ENCODE data around the gene HPSE2.

Gene HPSE2

GRCh38 chr10:99161165-99161564, 74.5 kb downstream of the HPSE2 start:
- DNase-seq (ENCODE audit: low spot score): no peak

GRCh38 chr10:99143651-99144050, 92.0 kb downstream of the HPSE2 start:
- no peak for DNase-seq (ENCODE audit: low spot score)

- no peak for DNase-seq (ENCODE audit: low spot score)
These were observed 92.6 kb downstream of the HPSE2 start for GRCh38 chr10:99143011-99143410.

- peak; percentile 11 for DNase-seq (ENCODE audit: low spot score)
These were observed 102.8 kb downstream of the HPSE2 start for GRCh38 chr10:99132897-99133296.

- no peak for DNase-seq (ENCODE audit: low spot score)
These were observed 109.8 kb downstream of the HPSE2 start for GRCh38 chr10:99125879-99126278.

- no peak for DNase-seq (ENCODE audit: low spot score)
These were observed 111.3 kb downstream of the HPSE2 start for GRCh38 chr10:99124376-99124775.

GRCh38 chr10:99123851-99124250, 111.8 kb downstream of the HPSE2 start:
- no peak for DNase-seq (ENCODE audit: low spot score)

GRCh38 chr10:99123336-99123735, 112.3 kb downstream of the HPSE2 start:
- no peak for DNase-seq (ENCODE audit: low spot score)

GRCh38 chr10:99119258-99119748, 116.3 kb downstream of the HPSE2 start:
- DNase-seq (ENCODE audit: low spot score): no peak

GRCh38 chr10:99115703-99116102, 119.9 kb downstream of the HPSE2 start:
- no peak for DNase-seq (ENCODE audit: low spot score)

- no peak for DNase-seq (ENCODE audit: low spot score)
These were observed 150.3 kb downstream of the HPSE2 start for GRCh38 chr10:99085358-99085757.

- no peak for DNase-seq (ENCODE audit: low spot score)
These were observed 151.5 kb downstream of the HPSE2 start for GRCh38 chr10:99084161-99084560.

- no peak for DNase-seq (ENCODE audit: low spot score)
These were observed 155.2 kb downstream of the HPSE2 start for GRCh38 chr10:99080275-99080945.

- DNase-seq (ENCODE audit: low spot score): no peak
These were observed 173.1 kb downstream of the HPSE2 start for GRCh38 chr10:99062591-99062990.

GRCh38 chr10:99058762-99059161, 176.9 kb downstream of the HPSE2 start:
- DNase-seq (ENCODE audit: low spot score): no peak

GRCh38 chr10:99057936-99058690, 177.5 kb downstream of the HPSE2 start:
- no peak for DNase-seq (ENCODE audit: low spot score)

- no peak for DNase-seq (ENCODE audit: low spot score)
These were observed 190.0 kb downstream of the HPSE2 start for GRCh38 chr10:99045671-99046070.

GRCh38 chr10:99042051-99042771, 193.4 kb downstream of the HPSE2 start:
- no peak for DNase-seq (ENCODE audit: low spot score)

- no peak for DNase-seq (ENCODE audit: low spot score)
These were observed 194.2 kb downstream of the HPSE2 start for GRCh38 chr10:99041468-99041867.

GRCh38 chr10:99013885-99014284, 221.8 kb downstream of the HPSE2 start:
- no peak for DNase-seq (ENCODE audit: low spot score)

GRCh38 chr10:99010286-99010685, 225.4 kb downstream of the HPSE2 start:
- DNase-seq (ENCODE audit: low spot score): no peak

GRCh38 chr10:99008054-99008453, 227.6 kb downstream of the HPSE2 start:
- DNase-seq (ENCODE audit: low spot score): no peak

- DNase-seq (ENCODE audit: low spot score): no peak
These were observed 228.2 kb downstream of the HPSE2 start for GRCh38 chr10:99007457-99007856.
